Stimulated activated CD4-positive, alpha-beta T cell treated with anti-CD3 and anti-CD28 coated beads, Interleukin-4, amount 100 ng/mL, for 4 hours (primary cell): ENCODE data around the gene CA9.

Source experiments
- DNase-seq, 2 experiments: peaks; one replicate each; pipeline ENCODE4 v3.0.0-alpha.2; 2020

Gene CA9

GRCh38 chr9:35675732-35676392 lies 2.1 kb downstream of the CA9 start:
- DNase-seq: no peak

DNA sequence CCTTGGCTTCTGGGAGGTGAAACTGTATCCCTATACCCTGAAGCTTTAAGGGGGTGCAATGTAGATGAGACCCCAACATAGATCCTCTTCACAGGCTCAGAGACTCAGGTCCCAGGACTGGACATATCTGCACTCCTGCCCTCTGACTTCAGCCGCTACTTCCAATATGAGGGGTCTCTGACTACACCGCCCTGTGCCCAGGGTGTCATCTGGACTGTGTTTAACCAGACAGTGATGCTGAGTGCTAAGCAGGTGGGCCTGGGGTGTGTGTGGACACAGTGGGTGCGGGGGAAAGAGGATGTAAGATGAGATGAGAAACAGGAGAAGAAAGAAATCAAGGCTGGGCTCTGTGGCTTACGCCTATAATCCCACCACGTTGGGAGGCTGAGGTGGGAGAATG lies 5.4 kb downstream of the CA9 start:
- no peak for DNase-seq

GRCh38 chr9:35679766-35680330 lies 6.1 kb downstream of the CA9 start:
- no peak for DNase-seq

DNA sequence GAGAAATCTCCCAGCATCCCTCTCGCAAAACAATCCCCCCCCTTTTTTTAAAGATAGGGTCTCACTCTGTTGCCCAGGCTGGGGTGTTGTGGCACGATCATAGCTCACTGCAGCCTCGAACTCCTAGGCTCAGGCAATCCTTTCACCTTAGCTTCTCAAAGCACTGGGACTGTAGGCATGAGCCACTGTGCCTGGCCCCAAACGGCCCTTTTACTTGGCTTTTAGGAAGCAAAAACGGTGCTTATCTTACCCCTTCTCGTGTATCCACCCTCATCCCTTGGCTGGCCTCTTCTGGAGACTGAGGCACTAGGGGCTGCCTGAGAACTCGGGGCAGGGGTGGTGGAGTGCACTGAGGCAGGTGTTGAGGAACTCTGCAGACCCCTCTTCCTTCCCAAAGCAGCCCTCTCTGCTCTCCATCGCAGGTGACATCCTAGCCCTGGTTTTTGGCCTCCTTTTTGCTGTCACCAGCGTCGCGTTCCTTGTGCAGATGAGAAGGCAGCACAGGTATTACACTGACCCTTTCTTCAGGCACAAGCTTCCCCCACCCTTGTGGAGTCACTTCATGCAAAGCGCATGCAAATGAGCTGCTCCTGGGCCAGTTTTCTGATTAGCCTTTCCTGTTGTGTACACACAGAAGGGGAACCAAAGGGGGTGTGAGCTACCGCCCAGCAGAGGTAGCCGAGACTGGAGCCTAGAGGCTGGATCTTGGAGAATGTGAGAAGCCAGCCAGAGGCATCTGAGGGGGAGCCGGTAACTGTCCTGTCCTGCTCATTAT lies 6.8 kb downstream of the CA9 start:
- no peak for DNase-seq

DNA sequence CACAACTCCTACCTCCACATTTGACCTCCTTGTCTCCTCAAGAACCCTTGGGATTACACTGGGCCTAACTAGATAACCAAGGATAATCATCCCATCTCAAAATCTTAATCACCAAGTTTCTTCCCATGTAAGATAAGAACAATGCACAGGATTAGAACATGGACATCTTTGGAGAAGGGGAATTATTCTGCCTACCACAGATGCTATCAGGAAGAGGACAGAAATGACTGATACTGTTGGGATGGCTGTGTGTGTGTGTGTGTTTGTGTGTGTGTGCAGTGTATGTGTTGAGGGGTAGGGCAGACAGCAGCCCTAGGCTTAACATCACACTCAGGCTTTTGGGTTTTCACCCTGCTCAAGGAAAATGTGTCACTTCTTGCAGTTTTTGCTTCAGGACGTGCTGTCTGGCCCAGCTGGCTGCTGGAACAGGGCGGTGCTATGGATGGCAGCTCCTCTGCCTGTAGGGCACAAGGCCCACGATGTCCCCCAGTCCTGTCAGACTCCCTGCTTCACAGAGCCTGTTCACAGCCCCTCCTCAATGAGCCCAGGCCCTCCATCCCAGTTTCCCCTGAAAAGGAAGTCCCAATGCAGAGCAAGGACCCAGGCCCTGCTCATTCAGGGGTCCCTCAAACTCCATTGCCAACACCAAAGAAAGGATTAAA lies 7.7 kb downstream of the CA9 start:
- no peak for DNase-seq

DNA sequence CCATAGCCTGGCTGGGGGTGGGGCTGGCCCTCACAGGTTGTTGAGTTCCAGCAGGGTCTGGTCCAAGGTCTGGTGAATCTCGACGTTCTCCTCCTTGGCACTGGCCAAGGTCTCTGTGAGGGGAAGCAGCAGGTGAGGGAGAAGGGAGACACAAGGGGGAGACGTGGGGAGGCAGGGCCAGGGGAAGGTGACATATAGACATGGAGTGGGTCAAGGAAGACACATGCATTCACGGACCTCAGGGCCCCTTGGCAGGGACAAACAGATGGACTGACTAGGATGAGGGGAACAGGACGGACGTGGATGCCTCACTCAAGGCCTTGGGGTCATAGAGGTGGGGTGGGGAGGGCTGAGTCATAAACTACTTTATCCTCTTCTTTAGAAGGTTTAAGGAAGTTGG lies 8.3 kb downstream of the CA9 start:
- no peak for DNase-seq

GRCh38 chr9:35682520-35683315 lies 9.0 kb downstream of the CA9 start:
- DNase-seq: no peak

DNA sequence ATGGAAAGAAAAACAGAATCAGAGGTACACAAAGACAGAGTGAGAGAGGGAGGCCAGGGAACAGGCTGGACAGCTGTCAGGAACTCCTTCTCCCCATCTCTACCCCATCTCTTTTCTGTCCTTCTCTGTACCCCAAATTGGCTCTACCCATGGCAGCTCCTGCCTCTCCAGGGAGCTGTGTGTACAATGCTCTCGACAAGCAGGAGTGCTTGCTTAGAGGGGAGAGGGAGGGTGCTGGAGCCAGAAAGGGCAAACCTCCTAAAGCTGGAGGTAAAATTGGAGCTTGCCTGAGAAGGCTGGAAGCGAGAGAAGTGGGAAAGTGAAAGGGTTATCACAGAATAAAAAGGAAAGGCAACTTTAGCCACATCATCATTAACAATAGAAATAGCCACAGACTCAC lies 9.6 kb downstream of the CA9 start:
- DNase-seq: no peak

DNA sequence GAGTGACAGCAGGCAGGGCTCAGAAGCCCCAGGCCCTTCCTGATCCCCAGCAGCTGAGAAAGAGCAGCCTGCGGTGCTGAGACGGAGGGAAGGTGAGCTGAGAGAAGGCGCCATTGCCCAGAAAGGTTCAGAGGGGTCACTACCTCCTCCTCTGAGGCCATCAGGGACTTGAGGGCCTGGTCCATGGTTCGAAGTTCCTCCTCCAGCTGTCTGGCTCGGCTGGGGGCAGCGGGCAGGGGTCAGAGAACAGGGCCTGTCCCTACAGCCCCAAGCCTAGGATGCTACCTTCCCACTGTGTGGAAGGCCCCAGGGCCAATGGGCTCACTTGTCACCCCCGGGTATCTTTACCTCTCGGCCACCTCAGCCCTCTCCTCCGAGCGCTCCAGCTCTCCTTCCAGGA lies 11.2 kb downstream of the CA9 start:
- DNase-seq: no peak

DNA sequence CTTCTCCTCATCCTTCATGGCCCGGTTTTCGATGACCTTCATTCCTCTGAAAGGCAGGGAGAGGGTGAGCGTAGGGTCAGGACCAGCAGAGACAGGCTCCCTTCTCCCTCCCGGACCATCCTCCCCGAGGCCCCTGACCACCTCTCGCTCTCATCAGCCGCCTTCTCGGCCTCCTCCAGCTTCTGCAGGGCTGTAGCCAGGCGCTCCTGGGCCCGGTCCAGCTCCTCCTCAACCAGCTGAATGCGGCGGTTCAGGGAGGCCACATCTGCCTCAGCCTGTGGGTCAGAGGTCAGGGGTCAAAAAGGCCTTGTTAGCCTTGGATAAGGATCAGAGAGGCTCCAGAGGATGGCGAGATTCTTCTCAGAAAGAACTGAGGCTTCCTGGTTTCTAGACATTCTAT lies 11.8 kb downstream of the CA9 start:
- no peak for DNase-seq

GRCh38 chr9:35686222-35687203 lies 12.8 kb downstream of the CA9 start:
- no peak for DNase-seq

DNA sequence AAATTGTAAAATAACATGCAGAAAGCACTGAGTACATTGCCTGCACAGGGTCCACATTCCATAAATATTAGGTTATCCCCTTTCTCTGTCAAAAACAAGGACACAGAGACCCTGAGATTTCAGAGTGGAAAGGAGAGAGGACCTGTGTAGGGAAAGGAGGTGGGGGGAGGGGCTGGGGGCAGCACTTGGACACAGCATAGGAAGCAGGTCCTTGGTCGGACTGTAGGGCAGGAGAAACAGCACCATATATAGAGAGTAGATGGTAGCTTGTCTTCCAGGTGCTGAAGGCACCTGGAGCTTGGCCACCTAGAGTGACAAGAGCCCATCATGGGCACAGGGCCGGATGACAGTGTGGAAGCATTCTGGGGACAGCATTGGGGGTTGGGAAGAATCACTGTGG lies 13.6 kb downstream of the CA9 start:
- DNase-seq: no peak

DNA sequence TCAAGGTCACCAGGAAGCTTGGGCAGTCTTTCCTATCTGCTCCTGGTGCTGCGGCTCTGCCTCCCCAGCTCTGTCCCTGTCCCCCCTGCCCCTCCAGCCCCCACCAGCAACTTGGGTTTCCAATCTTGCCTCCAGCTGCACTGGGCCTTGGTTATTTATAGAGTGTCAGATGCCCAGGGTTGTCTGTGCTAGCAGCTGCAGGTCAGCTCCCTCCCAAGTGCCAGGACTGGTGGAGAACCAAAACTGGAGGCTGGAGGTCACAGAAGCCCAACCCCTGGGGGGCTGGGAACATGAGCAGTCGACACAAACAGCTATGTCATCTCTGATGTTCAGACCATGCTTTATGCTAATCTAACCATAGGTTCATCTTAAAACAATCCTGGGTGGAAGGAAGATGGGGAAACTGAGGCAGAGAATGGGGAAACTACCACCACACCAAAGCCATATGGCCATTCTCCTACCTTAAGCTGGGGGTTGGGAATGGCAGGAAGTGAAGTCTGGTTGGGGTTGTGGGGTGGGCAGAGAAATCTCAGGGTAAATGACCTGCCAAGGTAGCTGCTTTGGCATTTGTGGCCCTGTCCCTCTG lies 14.3 kb downstream of the CA9 start:
- DNase-seq: no peak

DNA sequence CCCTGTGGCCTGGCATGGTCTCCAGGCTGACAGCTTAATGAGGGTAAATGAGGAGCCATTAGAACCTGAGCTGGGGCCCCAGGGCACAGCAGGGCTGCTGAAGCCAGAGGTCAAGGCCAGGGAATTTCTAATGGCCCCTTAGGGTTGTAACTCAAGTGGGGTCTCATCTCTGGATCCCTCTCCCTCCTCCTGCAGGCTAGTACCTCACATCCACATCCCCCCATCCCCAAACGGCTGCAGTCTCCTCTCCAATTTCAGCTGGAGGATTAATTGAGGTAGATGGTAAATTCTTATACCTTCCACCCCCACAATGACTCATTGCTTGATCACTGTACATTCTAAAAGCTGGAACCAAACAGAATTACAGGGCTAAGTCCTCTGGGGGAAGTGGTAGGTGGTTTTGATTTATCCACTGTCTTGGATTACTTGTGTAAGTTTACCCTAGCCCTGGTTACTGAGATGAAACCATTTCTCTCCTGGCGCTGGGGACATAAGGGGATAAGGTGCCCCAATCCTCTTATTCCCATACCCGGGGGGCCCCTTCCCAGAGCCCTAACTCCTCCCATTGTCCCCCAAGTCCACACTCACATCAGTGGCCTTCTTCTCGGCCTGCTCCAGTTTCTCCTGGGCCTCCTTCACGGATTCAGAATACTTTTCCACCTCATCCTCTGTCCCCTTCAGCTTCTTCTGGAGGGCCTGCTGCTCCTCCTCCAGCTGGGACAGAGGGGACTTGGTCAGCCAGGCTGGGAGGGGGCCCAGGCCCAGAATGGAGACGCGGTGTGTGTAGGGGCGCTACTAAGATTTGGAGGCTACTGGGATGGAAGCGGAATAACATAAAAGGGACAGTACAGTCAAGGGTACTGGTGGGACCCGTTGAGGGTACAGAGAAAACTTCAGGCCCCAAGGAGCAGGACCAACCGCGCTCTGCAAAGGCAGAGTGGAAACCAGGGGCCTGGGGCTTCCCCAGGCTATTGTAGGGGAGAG lies 15.1 kb downstream of the CA9 start:
- no peak for DNase-seq

DNA sequence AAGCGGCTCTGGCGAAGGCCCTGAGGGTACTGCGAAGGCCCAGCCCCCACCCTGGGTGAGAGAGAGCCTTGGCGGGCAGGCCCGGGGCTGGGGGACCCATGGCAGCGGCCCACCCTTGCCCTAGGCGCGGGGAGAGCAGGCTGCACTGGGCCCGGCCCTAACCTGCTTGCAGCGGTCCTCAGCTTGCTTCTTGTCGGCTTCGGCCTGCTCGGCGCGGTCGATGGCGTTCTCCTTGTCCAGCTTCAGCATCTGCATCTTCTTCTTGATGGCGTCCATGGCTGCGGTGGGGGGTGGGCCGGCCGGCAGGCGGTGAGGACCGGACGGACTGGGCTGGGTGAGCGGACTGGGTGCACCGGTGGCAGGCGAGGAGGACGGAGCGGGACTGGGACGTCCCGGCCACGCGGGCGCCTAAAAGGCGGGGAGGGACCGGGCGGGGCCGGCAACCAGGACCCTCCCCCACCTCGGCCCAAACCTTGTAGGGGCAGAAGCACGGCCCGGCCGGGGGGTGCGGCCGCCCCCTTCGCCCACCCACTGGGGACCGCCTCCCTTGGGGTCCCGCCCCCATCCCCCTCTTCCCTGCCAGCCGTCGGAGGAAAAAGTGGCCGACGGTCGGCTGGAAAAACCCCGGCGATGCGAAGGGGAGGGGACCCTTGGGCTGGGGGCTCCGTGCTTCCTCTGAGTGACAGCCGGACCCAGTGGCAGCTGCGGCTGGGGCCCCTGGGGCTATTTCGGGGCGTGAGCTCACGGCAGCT lies 16.0 kb downstream of the CA9 start, which contains the start of gene TPM2:
Gene TPM2, minus strand, starts transcription at position 384 of the 752 bp plus-strand sequence. Its CDS starts 108 bp downstream, at position 276.
- DNase-seq: no peak

DNA sequence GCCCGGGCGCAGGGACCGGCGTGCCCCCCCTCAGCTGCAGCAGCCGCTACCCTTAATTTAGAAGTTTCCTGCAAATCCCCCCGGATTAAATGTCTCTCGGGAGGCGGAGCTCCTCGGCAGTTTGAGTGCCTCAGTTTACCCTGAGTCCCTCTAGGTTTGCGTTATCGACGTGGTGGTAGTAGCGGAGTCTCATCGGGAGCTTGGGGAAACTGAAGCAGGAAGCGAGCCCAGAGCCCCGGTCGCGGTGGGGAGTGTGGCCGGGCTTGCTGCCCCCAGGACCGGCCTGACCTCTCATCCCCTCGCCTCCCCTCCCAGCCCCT lies 16.5 kb downstream of the CA9 start:
- no peak for DNase-seq

- peak; percentile 23 to 41 for DNase-seq
Measured at GRCh38 chr9:35690614-35691333, 17.0 kb downstream of the CA9 start.

DNA sequence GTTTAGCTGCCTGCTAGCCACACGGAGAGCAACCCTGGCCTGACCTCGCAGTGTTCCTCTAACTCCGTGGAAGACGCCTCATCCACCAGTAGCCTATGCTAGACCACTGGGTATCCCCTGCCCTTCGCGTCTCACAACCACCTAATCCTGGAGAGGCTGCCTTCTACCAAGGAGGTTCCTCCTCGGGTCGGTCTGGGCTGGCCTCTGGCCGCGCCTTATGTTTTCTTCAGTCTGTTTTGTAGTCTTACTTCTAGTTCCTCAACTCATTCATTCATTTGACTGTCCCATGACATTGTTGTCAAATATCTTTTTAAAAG lies 17.6 kb downstream of the CA9 start:
- no peak for DNase-seq
